AG09319 (cell line): ENCODE results near the gene ANKS3.

ENCODE experiments used
- DNase-seq: peaks from one replicate; pipeline ENCODE4 v3.0.0-alpha.2; 2010; ENCODE audit warnings: low read depth; ENCODE audit errors: extremely low read depth
- CTCF ChIP-seq: IDR thresholded peaks from 2 replicates; pipeline ENCODE4 v1.5.1; 2011; ENCODE audit warnings: low read depth, mild to moderate bottlenecking, inconsistent platforms, low read length, moderate library complexity

ANKS3 gene

GRCh38 chr16:4698321-4699045 is 35.6 kb downstream of the ANKS3 start:
- no peak for TF ChIP-seq CTCF
- DNase-seq = no peak

GRCh38 chr16:4697848-4698291 is 36.2 kb downstream of the ANKS3 start:
- DNase-seq = no peak
- TF ChIP-seq CTCF = no peak

GRCh38 chr16:4696905-4697847 is 36.9 kb downstream of the ANKS3 start:
- DNase-seq = no peak
- no peak for TF ChIP-seq CTCF

- DNase-seq = no peak
- no peak for TF ChIP-seq CTCF
Observed at GRCh38 chr16:4696172-4696904, 37.7 kb downstream of the ANKS3 start.

- DNase-seq = no peak
- no peak for TF ChIP-seq CTCF
Observed at GRCh38 chr16:4695473-4696171, 38.4 kb downstream of the ANKS3 start.

- no peak for DNase-seq
- TF ChIP-seq CTCF = peak; percentile 9
Observed at GRCh38 chr16:4694642-4695451, 39.2 kb downstream of the ANKS3 start.
